ENCODE data around the gene CNTNAP2. TPM values are rescaled to one million over a fixed set of nuclear protein-coding genes. Genes with fewer than 3 reads are reported as not detected.
A peak's percentile ranks its signal among the peaks of the same experiment; 100 is the strongest.

The CNTNAP2 gene
- total and polyA plus RNA-seq, 2 of the 4 experiments (the other 2 are of a cell fraction) = not detected

DNA sequence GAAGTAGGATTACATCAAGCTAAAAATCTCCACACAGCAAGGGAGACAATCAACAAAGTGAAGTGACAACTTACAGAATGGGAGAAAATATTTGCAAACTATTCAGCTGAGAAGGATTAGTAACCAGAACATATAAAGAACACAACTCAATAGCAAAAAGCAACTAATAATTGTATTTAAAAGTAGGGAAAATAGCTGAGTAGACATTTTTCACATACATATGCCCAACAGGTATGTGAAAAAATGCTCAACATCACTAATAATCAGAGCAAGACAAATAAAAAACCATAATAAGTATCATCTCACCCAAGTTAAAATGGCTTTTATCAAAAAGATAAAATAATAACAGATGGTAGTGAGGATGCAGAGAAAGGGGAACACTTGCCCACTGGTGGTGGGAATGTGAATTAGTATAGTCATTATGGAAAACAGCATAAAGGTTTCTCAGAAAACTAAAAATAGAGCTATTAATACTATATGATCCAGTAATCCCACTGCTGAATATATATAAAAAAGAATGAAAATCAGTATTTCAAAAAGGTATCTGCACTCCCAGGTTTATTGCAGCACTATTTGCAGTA is 1689.5 kb downstream of the CNTNAP2 start:
- peaks cover 8% of the 10 kb centered on the region; the same call in 1 of the 2 replicates for H3K9me3 ChIP-seq (ENCODE audit: control insufficient read depth, insufficient read depth, low read length)
- no peak overlapping the region for H2AK9ac ChIP-seq (replicated peaks; ENCODE audit: low read depth, low read length, poor library complexity)
- H3K4ac ChIP-seq (ENCODE audit: low read depth, low read length) = no peak overlapping the region
- intact Hi-C loops (cut with micrococcal nuclease) = no loop called here
- dilution Hi-C loops (cut with HindIII; ENCODE audit: low sequenced_read_pairs, unreplicated experiment) = no loop called here
- H3K79me1 ChIP-seq (ENCODE audit: low read depth in 1 of 2, low read length in 2 of 2) = no peaks in the 10 kb centered on the region
- no peak overlapping the region for H2BK5ac ChIP-seq (ENCODE audit: low read depth, low read length, poor library complexity, severe bottlenecking)
- in situ Hi-C loops (cut with MboI; ENCODE audit: low sequenced_read_pairs) = no loop called here
- no peaks in the 10 kb centered on the region for H4K20me1 ChIP-seq (ENCODE audit: insufficient read depth, low read length)
- H4K91ac ChIP-seq (ENCODE audit: insufficient read depth, low read depth, low read length) = no peak overlapping the region
- no peak overlapping the region for H3K4me2 ChIP-seq (ENCODE audit: low read depth, low read length)
- H3K9ac ChIP-seq (ENCODE audit: low read depth, low read length) = no peak overlapping the region
- ChIA-PET CTCF (no interaction called here), POLR2A (ENCODE audit: unreplicated experiment) (no interaction called here)
- no peak overlapping the region for H2AFZ ChIP-seq (replicated peaks; ENCODE audit: low read length, poor library complexity)
- no peaks in the 10 kb centered on the region for H3K36me3 ChIP-seq (ENCODE audit: control insufficient read depth, insufficient read depth, low read length)
- H3K9me1 ChIP-seq (ENCODE audit: insufficient read depth, low read length) = no peaks in the 10 kb centered on the region
- H3K27me3 ChIP-seq (ENCODE audit: control insufficient read depth, insufficient read depth, low read length) = no peaks in the 10 kb centered on the region
- no peak overlapping the region for H3K18ac ChIP-seq (ENCODE audit: low read depth, low read length)
- no peak overlapping the region for H3K23ac ChIP-seq (ENCODE audit: low read depth, low read length)
- H2BK120ac ChIP-seq (ENCODE audit: low read depth, low read length) = no peak overlapping the region
- no peak overlapping the region for H3K56ac ChIP-seq (ENCODE audit: extremely low read depth, insufficient read depth, low read length)
- H2AK5ac ChIP-seq (ENCODE audit: low read depth, low read length) = no peak overlapping the region
- H4K5ac ChIP-seq (ENCODE audit: low read depth, low read length) = no peak overlapping the region
- H3K4me3 ChIP-seq (ENCODE audit: insufficient read depth, low read depth, low read length) = no peak overlapping the region
- ATAC-seq (ENCODE audit: low read depth) (no peak), DNase-seq (no peak)
- H2BK15ac ChIP-seq (ENCODE audit: low read depth, low read length) = no peak overlapping the region
- H3K27ac ChIP-seq (ENCODE audit: insufficient read depth, low read length) = no peak overlapping the region
- no peak overlapping the region for H4K8ac ChIP-seq (ENCODE audit: low read depth in 2 of 2, low read length in 2 of 2)
- no peak overlapping the region for H3K14ac ChIP-seq (replicated peaks; ENCODE audit: low read depth, low read length)
- H3K4me1 ChIP-seq (ENCODE audit: control insufficient read depth, insufficient read depth, low read length) = no peaks in the 10 kb centered on the region
- TF ChIP-seq NFE2L2 (IDR thresholded peaks at IDR 0.05; ENCODE audit: low read depth, low read length) (no peak), MAFK (IDR thresholded peaks at IDR 0.05; ENCODE audit: low read depth, low read length) (peak; percentile 97), RFX5 (IDR thresholded peaks at IDR 0.05; ENCODE audit: low read depth, low read length) (no peak), RCOR1 (IDR thresholded peaks at IDR 0.05; ENCODE audit: insufficient replicate concordance, low read length) (no peak), FOS (IDR thresholded peaks at IDR 0.05; ENCODE audit: low read depth, low read length) (no peak), POLR2A (IDR thresholded peaks at IDR 0.05; ENCODE audit: low read depth, low read length) (no peak), BHLHE40 (IDR thresholded peaks at IDR 0.05; ENCODE audit: low read depth, low read length) (no peak)
- H2BK20ac ChIP-seq (ENCODE audit: low read depth, low read length) = no peak overlapping the region
- no TSS peak for BruUV-seq (replicated peaks)
